22Rv1 (cell line): ENCODE data around the gene ASF1B.

Experiments used
- CTCF ChIP-seq: fragments of 450-650 bp; IDR thresholded peaks from 2 replicates; pipeline ENCODE4 v1.5.1; 2017; ENCODE audit warnings: mild to moderate bottlenecking
- ZFX ChIP-seq: fragments of 450-650 bp; IDR thresholded peaks from 2 replicates; pipeline ENCODE4 v1.6.1; 2017; ENCODE audit warnings: antibody characterized with exemption, borderline replicate concordance

- TF ChIP-seq CTCF (no peak), ZFX (no peak)
Measured at GRCh38 chr19:14110650-14111049, 25.7 kb downstream of the ASF1B start.
